H1 (cell line): Measurements from ENCODE around the gene KIZ.

ENCODE experiments used
- EP300 ChIP-seq, 2 experiments: IDR thresholded peaks; 1 replicate in 1 of 2; 2 replicates in 1 of 2; pipeline ENCODE4 v1.6.1; 2011 to 2012; ENCODE audit warnings: low read depth in 2 of 2, low read length in 2 of 2, mild to moderate bottlenecking in 2 of 2, borderline replicate concordance in 1 of 2, inconsistent platforms in 1 of 2, moderate library complexity in 1 of 2
- EZH2 ChIP-seq: fragments of 200-600 bp; sonication (generic); IDR thresholded peaks from 2 replicates; pipeline ENCODE4 v1.7.1; 2012; ENCODE audit warnings: low read depth, mild to moderate bottlenecking, moderate library complexity, low read length, inconsistent platforms; ENCODE audit not compliant: severe bottlenecking
- GABPA ChIP-seq: IDR thresholded peaks from 2 replicates; pipeline ENCODE4 v1.6.1; 2011; ENCODE audit warnings: mild to moderate bottlenecking, low read length, moderate library complexity, borderline replicate concordance; ENCODE audit not compliant: insufficient read depth
- HDAC2 ChIP-seq, 2 experiments: fragments of 300-600 bp in 1 of 2; sonication (generic) in 1 of 2; IDR thresholded peaks; 2 replicates each; pipeline ENCODE4 v1.6.1; 2011 to 2012; ENCODE audit warnings: low read depth in 2 of 2, low read length in 2 of 2, mild to moderate bottlenecking in 2 of 2, moderate library complexity in 2 of 2, borderline replicate concordance in 1 of 2, inconsistent platforms in 1 of 2
- JUN ChIP-seq: IDR thresholded peaks from 2 replicates; pipeline ENCODE4 v1.6.1; 2011; ENCODE audit warnings: low read depth, mild to moderate bottlenecking, improper control_type of control experiment, low read length
- MAFK ChIP-seq: IDR thresholded peaks from 2 replicates; pipeline ENCODE4 v1.6.1; 2012; ENCODE audit warnings: low read depth, mild to moderate bottlenecking, improper control_type of control experiment, low read length
- POLR2AphosphoS5 ChIP-seq: IDR thresholded peaks from 2 replicates; pipeline ENCODE4 v1.6.1; 2011; ENCODE audit warnings: low read depth, low read length
- SIN3A ChIP-seq, 2 experiments: IDR thresholded peaks in 1 of 2; conservative IDR thresholded peaks in 1 of 2; 2 replicates each; pipeline ENCODE4 v1.6.1; 2011 to 2012; ENCODE audit warnings: low read length in 2 of 2, improper control_type of control experiment in 1 of 2, low read depth in 1 of 2, mild to moderate bottlenecking in 1 of 2
- TAF1 ChIP-seq: IDR thresholded peaks from 2 replicates; pipeline ENCODE4 v1.6.1; 2011; ENCODE audit warnings: mild to moderate bottlenecking, low read depth, low read length
- TBP ChIP-seq: IDR thresholded peaks from 2 replicates; pipeline ENCODE4 v1.6.1; 2011; ENCODE audit warnings: low read depth, low read length, improper control_type of control experiment
- TCF12 ChIP-seq: IDR thresholded peaks from 2 replicates; pipeline ENCODE4 v1.6.1; 2011; ENCODE audit warnings: low read depth, mild to moderate bottlenecking, low read length
- TF ChIP-seq, protein P1 (sequence below), 3 experiments: IDR thresholded peaks; 1 replicate in 2 of 3; 2 replicates in 1 of 3; pipeline versions ENCODE4 v1.5.1 to v1.6.1; 2011; ENCODE audit warnings: low read length in 3 of 3, mild to moderate bottlenecking in 3 of 3, inconsistent platforms in 2 of 3, low read depth in 1 of 3, moderate library complexity in 1 of 3; ENCODE audit not compliant: insufficient read depth in 1 of 3; ENCODE audit errors: control extremely low read depth in 1 of 3
- TF ChIP-seq, protein P2 (sequence below): IDR thresholded peaks from 2 replicates; pipeline ENCODE4 v1.6.1; 2012; ENCODE audit warnings: low read length, inconsistent platforms
- TF ChIP-seq, protein P3 (sequence below): IDR thresholded peaks from 2 replicates; pipeline ENCODE4 v1.6.1; 2012; ENCODE audit warnings: inconsistent platforms

DNA sequence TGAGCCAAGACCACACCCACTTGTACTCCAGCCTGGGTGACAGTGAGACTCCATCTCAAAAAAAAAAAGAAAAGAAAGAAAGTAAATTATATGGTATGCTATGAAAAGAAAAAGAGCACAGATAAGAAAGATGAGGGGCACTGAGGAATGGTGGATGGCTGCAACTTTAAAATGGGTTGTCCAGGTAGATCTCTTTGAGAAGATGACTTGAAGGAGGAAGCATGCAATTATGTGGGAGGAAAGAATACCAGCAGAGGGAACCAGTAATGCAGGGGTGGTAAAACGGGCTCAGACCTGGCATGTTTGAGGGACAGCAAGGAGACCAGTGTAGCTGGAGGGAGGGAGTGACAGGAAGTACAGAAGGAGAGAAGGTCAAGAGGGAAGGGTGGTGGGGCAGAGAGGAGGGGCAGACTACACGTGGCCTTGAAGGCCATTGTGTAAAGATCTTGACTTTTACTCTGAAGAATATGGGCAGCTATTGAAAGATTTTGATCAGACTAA lies 42.0 kb upstream of the KIZ start:
- no peak for TF ChIP-seq EP300 (IDR thresholded peaks at IDR 0.05; ENCODE audit: borderline replicate concordance in 1 of 2, low read depth in 2 of 2, low read length in 2 of 2)
- TF ChIP-seq EZH2 = no peak
- TF ChIP-seq, protein P1, sequence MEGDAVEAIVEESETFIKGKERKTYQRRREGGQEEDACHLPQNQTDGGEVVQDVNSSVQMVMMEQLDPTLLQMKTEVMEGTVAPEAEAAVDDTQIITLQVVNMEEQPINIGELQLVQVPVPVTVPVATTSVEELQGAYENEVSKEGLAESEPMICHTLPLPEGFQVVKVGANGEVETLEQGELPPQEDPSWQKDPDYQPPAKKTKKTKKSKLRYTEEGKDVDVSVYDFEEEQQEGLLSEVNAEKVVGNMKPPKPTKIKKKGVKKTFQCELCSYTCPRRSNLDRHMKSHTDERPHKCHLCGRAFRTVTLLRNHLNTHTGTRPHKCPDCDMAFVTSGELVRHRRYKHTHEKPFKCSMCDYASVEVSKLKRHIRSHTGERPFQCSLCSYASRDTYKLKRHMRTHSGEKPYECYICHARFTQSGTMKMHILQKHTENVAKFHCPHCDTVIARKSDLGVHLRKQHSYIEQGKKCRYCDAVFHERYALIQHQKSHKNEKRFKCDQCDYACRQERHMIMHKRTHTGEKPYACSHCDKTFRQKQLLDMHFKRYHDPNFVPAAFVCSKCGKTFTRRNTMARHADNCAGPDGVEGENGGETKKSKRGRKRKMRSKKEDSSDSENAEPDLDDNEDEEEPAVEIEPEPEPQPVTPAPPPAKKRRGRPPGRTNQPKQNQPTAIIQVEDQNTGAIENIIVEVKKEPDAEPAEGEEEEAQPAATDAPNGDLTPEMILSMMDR (IDR thresholded peaks at IDR 0.05; ENCODE audit: control extremely low read depth in 1 of 3, insufficient read depth in 1 of 3, low read depth in 1 of 3, low read length in 3 of 3) = no peak
- TF ChIP-seq HDAC2 (IDR thresholded peaks at IDR 0.05; ENCODE audit: borderline replicate concordance in 1 of 2, low read depth in 2 of 2, low read length in 2 of 2) = no peak
- TF ChIP-seq, protein P2, sequence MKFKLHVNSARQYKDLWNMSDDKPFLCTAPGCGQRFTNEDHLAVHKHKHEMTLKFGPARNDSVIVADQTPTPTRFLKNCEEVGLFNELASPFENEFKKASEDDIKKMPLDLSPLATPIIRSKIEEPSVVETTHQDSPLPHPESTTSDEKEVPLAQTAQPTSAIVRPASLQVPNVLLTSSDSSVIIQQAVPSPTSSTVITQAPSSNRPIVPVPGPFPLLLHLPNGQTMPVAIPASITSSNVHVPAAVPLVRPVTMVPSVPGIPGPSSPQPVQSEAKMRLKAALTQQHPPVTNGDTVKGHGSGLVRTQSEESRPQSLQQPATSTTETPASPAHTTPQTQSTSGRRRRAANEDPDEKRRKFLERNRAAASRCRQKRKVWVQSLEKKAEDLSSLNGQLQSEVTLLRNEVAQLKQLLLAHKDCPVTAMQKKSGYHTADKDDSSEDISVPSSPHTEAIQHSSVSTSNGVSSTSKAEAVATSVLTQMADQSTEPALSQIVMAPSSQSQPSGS = no peak
- no peak for TF ChIP-seq TBP
- no peak for TF ChIP-seq MAFK
- no peak for TF ChIP-seq SIN3A (conservative IDR thresholded peaks at IDR 0.05 in 1 of 2, IDR thresholded peaks at IDR 0.05 in 1 of 2; ENCODE audit: low read depth in 1 of 2, low read length in 2 of 2)
- TF ChIP-seq, protein P3, sequence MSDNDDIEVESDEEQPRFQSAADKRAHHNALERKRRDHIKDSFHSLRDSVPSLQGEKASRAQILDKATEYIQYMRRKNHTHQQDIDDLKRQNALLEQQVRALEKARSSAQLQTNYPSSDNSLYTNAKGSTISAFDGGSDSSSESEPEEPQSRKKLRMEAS = no peak
- TF ChIP-seq GABPA = no peak
- no peak for TF ChIP-seq TCF12
- no peak for TF ChIP-seq POLR2AphosphoS5
- TF ChIP-seq JUN = no peak
- no peak for TF ChIP-seq TAF1
